ENCODE results near the gene BLOC1S3. TPM values are rescaled to one million over a fixed set of nuclear protein-coding genes. Genes with fewer than 3 reads are reported as not detected.

The BLOC1S3 gene
- total RNA-seq, 4 donors from 2014 or later = 6.4 to 13.1 (median 8.2) TPM

GRCh38 chr19:45186509-45187334 lies 8.1 kb downstream of the BLOC1S3 start:
- TF ChIP-seq, protein P1, sequence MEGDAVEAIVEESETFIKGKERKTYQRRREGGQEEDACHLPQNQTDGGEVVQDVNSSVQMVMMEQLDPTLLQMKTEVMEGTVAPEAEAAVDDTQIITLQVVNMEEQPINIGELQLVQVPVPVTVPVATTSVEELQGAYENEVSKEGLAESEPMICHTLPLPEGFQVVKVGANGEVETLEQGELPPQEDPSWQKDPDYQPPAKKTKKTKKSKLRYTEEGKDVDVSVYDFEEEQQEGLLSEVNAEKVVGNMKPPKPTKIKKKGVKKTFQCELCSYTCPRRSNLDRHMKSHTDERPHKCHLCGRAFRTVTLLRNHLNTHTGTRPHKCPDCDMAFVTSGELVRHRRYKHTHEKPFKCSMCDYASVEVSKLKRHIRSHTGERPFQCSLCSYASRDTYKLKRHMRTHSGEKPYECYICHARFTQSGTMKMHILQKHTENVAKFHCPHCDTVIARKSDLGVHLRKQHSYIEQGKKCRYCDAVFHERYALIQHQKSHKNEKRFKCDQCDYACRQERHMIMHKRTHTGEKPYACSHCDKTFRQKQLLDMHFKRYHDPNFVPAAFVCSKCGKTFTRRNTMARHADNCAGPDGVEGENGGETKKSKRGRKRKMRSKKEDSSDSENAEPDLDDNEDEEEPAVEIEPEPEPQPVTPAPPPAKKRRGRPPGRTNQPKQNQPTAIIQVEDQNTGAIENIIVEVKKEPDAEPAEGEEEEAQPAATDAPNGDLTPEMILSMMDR (IDR thresholded peaks at IDR 0.05) = no peak
- peak; percentile 5 for ATAC-seq (ENCODE audit: low FRiP score)
- no peak for DNase-seq (ENCODE audit: low spot score)

DNA sequence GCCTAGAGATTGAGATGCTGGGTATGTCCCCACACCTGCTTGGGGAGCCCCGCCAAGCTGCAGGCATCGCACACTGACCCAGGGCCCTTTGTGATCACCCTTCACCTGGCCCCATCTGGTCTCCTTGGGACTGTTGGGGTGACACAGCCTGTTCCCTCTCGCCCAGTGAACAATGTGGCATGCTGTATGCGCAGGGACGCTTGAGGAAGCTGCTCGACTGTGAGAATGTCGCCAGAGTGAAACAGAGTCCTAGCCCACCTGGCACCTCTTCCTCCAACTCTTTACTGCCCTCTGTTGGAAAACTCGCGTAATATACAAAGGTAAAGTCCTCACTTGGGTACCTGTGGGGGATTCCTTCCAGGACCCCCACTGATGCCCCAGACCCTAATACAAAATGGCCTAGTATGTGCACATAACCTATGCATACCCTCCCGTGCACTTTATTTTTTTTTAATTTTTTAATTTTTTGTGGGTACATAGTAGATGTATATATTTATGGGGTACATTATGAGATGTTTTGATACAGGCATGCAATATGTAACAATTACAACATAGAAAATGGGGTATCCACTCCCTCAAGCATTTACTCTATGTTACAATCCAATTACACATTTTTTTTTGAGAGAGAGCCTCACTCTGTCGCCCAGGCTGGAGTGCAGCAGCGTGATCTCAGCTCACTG lies 9.0 kb downstream of the BLOC1S3 start:
- ATAC-seq (ENCODE audit: low FRiP score) (peak; percentile 33), DNase-seq (ENCODE audit: low spot score) (no peak)
- TF ChIP-seq, protein P1 (IDR thresholded peaks at IDR 0.05) = no peak

DNA sequence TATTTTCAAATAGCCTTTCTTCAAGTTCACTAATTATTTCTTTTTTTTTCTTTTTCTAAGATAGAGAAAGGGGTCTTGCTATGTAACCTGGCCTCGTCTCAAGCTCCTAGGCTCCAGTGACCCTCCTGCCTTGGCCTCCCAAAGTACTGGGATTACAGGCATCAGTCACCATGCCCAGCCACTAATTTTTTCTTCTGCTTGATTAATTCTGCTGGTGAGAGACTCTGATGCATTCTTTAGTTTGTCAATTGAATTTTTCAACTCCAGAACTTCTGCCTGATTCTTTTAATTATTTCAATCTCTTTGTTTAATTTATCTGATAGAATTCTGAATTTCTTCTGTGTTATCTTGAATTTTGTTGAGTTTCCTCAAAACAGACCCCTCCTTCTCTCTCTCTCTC lies 11.4 kb downstream of the BLOC1S3 start:
- no peak for DNase-seq (ENCODE audit: low spot score)
- TF ChIP-seq, protein P1 (IDR thresholded peaks at IDR 0.05) = no peak
- ATAC-seq (ENCODE audit: low FRiP score) = no peak

GRCh38 chr19:45191375-45191774 lies 12.8 kb downstream of the BLOC1S3 start:
- no peak for DNase-seq (ENCODE audit: low spot score)
- TF ChIP-seq, protein P1 (IDR thresholded peaks at IDR 0.05) = no peak
- no peak for ATAC-seq (ENCODE audit: low FRiP score)

GRCh38 chr19:45195764-45196163 lies 17.2 kb downstream of the BLOC1S3 start:
- ATAC-seq (ENCODE audit: low FRiP score) = no peak
- no peak for DNase-seq (ENCODE audit: low spot score)
- TF ChIP-seq, protein P1 (IDR thresholded peaks at IDR 0.05) = no peak

- TF ChIP-seq, protein P1 (IDR thresholded peaks at IDR 0.05) = no peak
- ATAC-seq (ENCODE audit: low FRiP score) (no peak), DNase-seq (ENCODE audit: low spot score) (no peak)
These were observed 22.0 kb downstream of the BLOC1S3 start for GRCh38 chr19:45200568-45200967.
